ENCODE data around the gene CYP20A1. TPM values are rescaled to one million over a fixed set of nuclear protein-coding genes. Genes with fewer than 3 reads are reported as not detected.

CYP20A1 gene
- total RNA-seq, 4 donors from 2014 or later, result 30.5 to 45.1 (median 32.6) TPM

DNA sequence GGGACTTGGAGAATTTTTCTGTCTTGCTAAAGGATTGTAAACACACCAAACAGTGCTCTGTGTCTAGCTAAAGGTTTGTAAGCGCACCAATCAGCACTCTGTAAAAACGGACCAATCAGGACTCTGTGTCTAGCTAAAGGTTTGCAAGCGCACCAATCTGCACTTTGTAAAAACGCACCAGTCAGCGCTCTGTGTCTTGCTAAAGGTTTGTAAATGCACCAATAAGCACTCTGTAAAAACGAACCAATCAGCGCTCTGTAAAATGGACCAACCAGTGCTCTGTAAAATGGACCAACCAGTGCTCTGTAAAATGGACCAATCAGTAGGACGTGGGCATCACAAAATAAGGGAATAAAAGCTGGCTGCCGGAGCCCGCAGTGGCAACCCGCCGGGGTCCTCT lies 105.8 kb downstream of the CYP20A1 start:
- TF ChIP-seq POLR2AphosphoS5 (IDR thresholded peaks at IDR 0.05) (no peak), EP300 (IDR thresholded peaks at IDR 0.05) (no peak), POLR2A (IDR thresholded peaks at IDR 0.05) (no peak)
- TF ChIP-seq, protein P1, sequence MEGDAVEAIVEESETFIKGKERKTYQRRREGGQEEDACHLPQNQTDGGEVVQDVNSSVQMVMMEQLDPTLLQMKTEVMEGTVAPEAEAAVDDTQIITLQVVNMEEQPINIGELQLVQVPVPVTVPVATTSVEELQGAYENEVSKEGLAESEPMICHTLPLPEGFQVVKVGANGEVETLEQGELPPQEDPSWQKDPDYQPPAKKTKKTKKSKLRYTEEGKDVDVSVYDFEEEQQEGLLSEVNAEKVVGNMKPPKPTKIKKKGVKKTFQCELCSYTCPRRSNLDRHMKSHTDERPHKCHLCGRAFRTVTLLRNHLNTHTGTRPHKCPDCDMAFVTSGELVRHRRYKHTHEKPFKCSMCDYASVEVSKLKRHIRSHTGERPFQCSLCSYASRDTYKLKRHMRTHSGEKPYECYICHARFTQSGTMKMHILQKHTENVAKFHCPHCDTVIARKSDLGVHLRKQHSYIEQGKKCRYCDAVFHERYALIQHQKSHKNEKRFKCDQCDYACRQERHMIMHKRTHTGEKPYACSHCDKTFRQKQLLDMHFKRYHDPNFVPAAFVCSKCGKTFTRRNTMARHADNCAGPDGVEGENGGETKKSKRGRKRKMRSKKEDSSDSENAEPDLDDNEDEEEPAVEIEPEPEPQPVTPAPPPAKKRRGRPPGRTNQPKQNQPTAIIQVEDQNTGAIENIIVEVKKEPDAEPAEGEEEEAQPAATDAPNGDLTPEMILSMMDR (IDR thresholded peaks at IDR 0.05), result no peak
- ATAC-seq, result no peak
- Histone ChIP-seq H3K27me3 (no peaks in the 10 kb centered on the region), H3K36me3 (peaks cover 0 to 16% of the 10 kb centered on the region in 2 donors), H3K4me3 (no peak overlapping the region), H3K27ac (no peak overlapping the region), H3K9me3 (no peaks in the 10 kb centered on the region), H3K4me1 (peaks cover 0 to 28% (median 0%) of the 10 kb centered on the region in 3 donors)
- WGBS, 2 donors (ENCODE audit: low coverage in 1 of 2), result 89 to 91% methylated on average over 8 to 10 of the region's 12 CpGs

DNA sequence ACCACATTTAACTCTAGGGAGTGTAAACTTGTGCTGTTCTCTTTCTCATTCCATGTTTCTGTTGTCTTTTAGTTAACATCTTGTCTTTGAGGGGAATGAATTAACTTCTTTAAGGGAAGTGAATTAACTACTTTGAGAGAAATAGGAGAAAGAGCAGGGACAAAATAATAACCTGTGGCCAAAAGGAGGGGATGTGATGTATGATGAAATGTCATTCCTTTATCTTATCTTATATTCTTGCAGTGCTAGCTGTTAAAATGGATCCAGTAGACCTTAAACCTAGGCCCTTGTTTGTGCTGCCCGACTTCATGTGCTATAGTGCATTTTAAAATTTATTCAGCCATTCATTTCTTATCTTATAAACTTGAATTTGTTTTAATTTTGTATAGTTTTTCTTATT lies 107.8 kb downstream of the CYP20A1 start:
- ATAC-seq, result no peak
- no peak overlapping the region for H3K4me3 ChIP-seq
- H3K4me1 ChIP-seq, result peaks cover 0 to 14% (median 0%) of the 10 kb centered on the region in 3 donors
- 78 to 100% methylated on average over 1 of the region's 1 CpG for WGBS, 2 donors (ENCODE audit: low coverage in 1 of 2)
- no peaks in the 10 kb centered on the region for H3K9me3 ChIP-seq
- H3K27me3 ChIP-seq, result no peaks in the 10 kb centered on the region
- H3K27ac ChIP-seq, result no peak overlapping the region
- no peak for TF ChIP-seq POLR2AphosphoS5 (IDR thresholded peaks at IDR 0.05)
- TF ChIP-seq, protein P1 (IDR thresholded peaks at IDR 0.05), result no peak
- no peak for TF ChIP-seq POLR2A (IDR thresholded peaks at IDR 0.05)
- TF ChIP-seq EP300 (IDR thresholded peaks at IDR 0.05), result no peak
- H3K36me3 ChIP-seq, result peaks cover 0 to 16% of the 10 kb centered on the region in 2 donors

DNA sequence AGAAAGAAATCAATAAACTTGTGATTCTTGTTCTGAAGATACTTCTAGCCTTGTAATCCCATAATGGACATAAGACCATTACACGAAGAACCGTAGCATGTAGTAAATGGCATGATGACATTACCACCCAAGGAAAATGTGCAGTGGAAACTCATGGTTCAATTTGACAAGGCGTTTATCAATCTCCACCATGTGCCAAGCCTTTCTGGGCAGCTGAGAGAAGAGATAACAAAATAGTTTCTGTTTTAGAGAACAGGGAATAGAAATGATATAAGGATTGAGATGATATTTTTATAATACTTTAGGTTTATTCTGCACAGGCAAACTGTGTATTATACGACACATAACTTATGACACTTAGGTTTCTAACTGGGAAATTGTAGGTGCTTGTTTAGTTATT lies 108.6 kb downstream of the CYP20A1 start:
- Histone ChIP-seq H3K9me3 (no peaks in the 10 kb centered on the region), H3K27ac (no peak overlapping the region), H3K27me3 (no peaks in the 10 kb centered on the region), H3K4me1 (peaks cover 0 to 10% (median 0%) of the 10 kb centered on the region in 3 donors), H3K36me3 (peaks cover 0 to 18% of the 10 kb centered on the region in 2 donors), H3K4me3 (no peak overlapping the region)
- ATAC-seq, result no peak
- 41 to 71% methylated on average over 4 of the region's 4 CpGs for WGBS, 2 donors (ENCODE audit: low coverage in 1 of 2)
- TF ChIP-seq POLR2A (IDR thresholded peaks at IDR 0.05) (no peak), EP300 (IDR thresholded peaks at IDR 0.05) (no peak), POLR2AphosphoS5 (IDR thresholded peaks at IDR 0.05) (no peak)
- TF ChIP-seq, protein P1 (IDR thresholded peaks at IDR 0.05), result no peak

DNA sequence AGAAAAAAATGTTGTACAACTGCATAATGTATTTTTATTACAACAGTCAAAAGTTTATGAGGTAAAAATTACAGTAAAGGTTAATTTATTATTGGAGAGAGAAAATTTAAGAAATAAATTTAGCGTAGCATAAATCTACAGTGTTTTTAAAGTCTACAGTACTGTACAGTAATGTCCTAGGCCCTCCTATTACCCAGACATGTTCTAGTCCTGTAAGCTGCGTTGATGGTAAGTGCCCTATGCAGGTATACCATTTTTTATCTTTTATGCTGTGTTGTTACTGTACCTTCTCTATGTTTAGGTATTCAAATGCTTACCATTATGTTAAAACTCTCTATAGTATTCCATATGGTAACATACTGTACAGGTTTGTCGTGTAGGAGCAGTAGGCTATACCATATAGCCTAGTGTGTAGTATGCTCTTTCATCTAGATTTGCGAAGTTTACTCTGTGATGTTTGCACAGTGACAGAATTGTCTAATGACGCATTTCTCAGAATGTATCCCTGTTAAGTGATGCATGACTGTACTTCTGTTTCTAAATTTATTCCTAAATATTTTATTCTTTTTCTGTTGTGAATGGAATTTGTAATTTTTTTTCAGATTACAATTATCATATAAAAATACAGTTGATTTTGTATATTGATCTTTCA lies 113.9 kb downstream of the CYP20A1 start:
- TF ChIP-seq POLR2A (IDR thresholded peaks at IDR 0.05), result no peak
- TF ChIP-seq EP300 (IDR thresholded peaks at IDR 0.05), result no peak
- TF ChIP-seq POLR2AphosphoS5 (IDR thresholded peaks at IDR 0.05), result no peak
- TF ChIP-seq, protein P1 (IDR thresholded peaks at IDR 0.05), result no peak
- H3K4me3 ChIP-seq, result no peak overlapping the region
- no peak for ATAC-seq

DNA sequence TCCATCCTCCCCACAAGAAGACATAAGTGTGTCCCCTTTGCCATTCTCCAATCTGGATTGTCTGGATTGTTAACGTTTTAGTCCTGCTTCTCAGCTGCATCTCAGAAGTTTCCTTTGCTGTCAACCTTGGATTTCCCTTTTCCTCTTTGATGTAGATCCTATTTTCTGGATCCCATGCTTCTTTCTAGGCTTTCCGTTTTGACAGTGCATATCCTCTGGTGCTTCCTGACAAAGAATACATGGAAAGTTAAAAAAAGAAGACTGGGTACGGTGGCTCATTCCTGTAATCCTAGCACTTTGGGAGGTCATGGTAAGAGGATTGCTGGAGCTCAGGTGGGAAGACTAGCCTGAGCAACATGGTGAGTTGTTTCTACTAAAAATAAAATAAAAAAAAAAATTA lies 116.1 kb downstream of the CYP20A1 start:
- Histone ChIP-seq H3K4me1 (no peaks in the 10 kb centered on the region), H3K27me3 (no peaks in the 10 kb centered on the region), H3K36me3 (peaks cover 0 to 3% of the 10 kb centered on the region in 2 donors), H3K9me3 (no peaks in the 10 kb centered on the region), H3K27ac (no peak overlapping the region), H3K4me3 (no peak overlapping the region)
- TF ChIP-seq, protein P1 (IDR thresholded peaks at IDR 0.05), result no peak
- TF ChIP-seq EP300 (IDR thresholded peaks at IDR 0.05) (no peak), POLR2AphosphoS5 (IDR thresholded peaks at IDR 0.05) (no peak), POLR2A (IDR thresholded peaks at IDR 0.05) (no peak)
- no peak for ATAC-seq
- 50 to 81% methylated on average over 1 to 3 of the region's 3 CpGs for WGBS, 2 donors (ENCODE audit: low coverage in 1 of 2)

More for the DNA sequence above, 113.9 kb downstream of the CYP20A1 start:
- Histone ChIP-seq H3K4me1 (peaks cover 0 to 3% (median 0%) of the 10 kb centered on the region in 3 donors), H3K9me3 (no peaks in the 10 kb centered on the region), H3K27ac (no peak overlapping the region), H3K27me3 (no peaks in the 10 kb centered on the region), H3K36me3 (peaks cover 0 to 3% of the 10 kb centered on the region in 2 donors)
- WGBS, 2 donors (ENCODE audit: low coverage in 1 of 2), result 96 to 98% methylated on average over 4 to 5 of the region's 5 CpGs
